ENCODE measurements around the gene LSM7. TPM values are rescaled to one million over a fixed set of nuclear protein-coding genes. Genes with fewer than 3 reads are reported as not detected.

The LSM7 gene
- total and polyA plus RNA-seq, 9 of the 15 experiments (the other 6 are each of a cell fraction or from before 2014, with no cell fraction given), result 40.5 to 690 (median 265) TPM

DNA sequence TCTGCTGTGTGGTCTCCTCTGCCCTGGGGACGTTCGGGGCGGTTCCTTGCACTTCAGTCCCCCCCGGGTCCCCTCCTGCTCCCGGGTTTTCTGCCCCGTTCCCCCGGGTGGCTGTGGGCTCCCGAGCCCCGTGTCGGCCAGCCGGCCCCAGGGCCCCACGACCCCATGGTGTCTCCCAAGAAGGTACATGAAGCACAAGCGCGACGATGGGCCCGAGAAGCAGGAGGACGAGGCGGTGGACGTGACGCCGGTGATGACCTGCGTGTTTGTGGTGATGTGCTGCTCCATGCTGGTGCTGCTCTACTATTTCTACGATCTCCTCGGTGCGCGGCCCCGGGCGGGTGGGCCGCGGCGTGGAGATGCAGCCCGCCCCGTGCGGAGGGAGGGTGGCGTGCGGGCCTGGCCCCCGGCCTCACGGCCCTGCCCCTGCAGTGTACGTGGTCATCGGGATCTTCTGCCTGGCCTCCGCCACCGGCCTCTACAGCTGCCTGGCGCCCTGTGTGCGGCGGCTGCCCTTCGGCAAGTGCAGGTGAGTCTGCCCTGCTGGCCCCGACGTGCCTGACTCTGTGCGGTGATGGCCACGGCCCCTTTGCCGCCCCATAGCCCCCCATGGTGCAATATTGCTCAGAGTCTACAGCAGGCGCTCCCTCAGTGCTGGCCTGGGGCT is 11.4 kb upstream of the LSM7 start:
- no peak overlapping the region for H3K27ac ChIP-seq (ENCODE audit: extremely low read depth, low read depth, low read length)
- ChIA-PET CTCF (ENCODE audit: low intra/inter-chr PET ratio) (no interaction called here), POLR2A (no interaction called here)
- in situ Hi-C loops (cut with MboI), result no loop called here
- no peak overlapping the region for H3K4me3 ChIP-seq
- H3K9me3 ChIP-seq (replicated peaks; ENCODE audit: control insufficient read depth, insufficient read depth, low read depth, low read length), result peaks cover 2% of the 10 kb centered on the region
- intact Hi-C loops (cut with micrococcal nuclease), result no loop called here
- ATAC-seq (no peak), FAIRE-seq (no peak), DNase-seq (ENCODE audit: extremely low read depth in 1 of 4, low spot score in 3 of 4) (no peak)
- peaks cover 5 to 75% of the 10 kb centered on the region in 2 experiments; a peak in 3 of 5 replicates for H3K4me1 ChIP-seq (replicated peaks in 1 of 2; ENCODE audit: control insufficient read depth in 2 of 2, insufficient read depth in 2 of 2, low read length in 2 of 2)
- no peaks in the 10 kb centered on the region for H4K20me1 ChIP-seq (replicated peaks; ENCODE audit: control insufficient read depth, insufficient read depth, low read length)
- no peak for TF ChIP-seq ZNF561 (CRISPR knock-in tag; conservative IDR thresholded peaks at IDR 0.05)
- TF ChIP-seq, protein P1, sequence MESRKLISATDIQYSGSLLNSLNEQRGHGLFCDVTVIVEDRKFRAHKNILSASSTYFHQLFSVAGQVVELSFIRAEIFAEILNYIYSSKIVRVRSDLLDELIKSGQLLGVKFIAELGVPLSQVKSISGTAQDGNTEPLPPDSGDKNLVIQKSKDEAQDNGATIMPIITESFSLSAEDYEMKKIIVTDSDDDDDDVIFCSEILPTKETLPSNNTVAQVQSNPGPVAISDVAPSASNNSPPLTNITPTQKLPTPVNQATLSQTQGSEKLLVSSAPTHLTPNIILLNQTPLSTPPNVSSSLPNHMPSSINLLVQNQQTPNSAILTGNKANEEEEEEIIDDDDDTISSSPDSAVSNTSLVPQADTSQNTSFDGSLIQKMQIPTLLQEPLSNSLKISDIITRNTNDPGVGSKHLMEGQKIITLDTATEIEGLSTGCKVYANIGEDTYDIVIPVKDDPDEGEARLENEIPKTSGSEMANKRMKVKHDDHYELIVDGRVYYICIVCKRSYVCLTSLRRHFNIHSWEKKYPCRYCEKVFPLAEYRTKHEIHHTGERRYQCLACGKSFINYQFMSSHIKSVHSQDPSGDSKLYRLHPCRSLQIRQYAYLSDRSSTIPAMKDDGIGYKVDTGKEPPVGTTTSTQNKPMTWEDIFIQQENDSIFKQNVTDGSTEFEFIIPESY (CRISPR knock-in tag; IDR thresholded peaks at IDR 0.05), result peak; percentile 58
- BruUV-seq (replicated peaks), result no TSS peak
- H3K9ac ChIP-seq (ENCODE audit: insufficient read depth in 1 of 2, low read depth in 2 of 2, low read length in 2 of 2), result no peak overlapping the region
- H2AFZ ChIP-seq (ENCODE audit: low read depth, low read length), result no peak overlapping the region
- H3K4me2 ChIP-seq (ENCODE audit: insufficient read depth, low read length), result no peak overlapping the region
- no peaks in the 10 kb centered on the region for H3K27me3 ChIP-seq (ENCODE audit: control insufficient read depth in 2 of 2, insufficient read depth in 2 of 2, low read length in 2 of 2)
- WGBS (ENCODE audit: insufficient coverage, low coverage, missing lambda C conversion rate), result 94% methylated on average over 6 of the region's 52 CpGs
- peaks cover 24% of the 10 kb centered on the region for H3K79me2 ChIP-seq (ENCODE audit: control insufficient read depth, insufficient read depth, low read length)
- H3K9me1 ChIP-seq (ENCODE audit: control insufficient read depth, insufficient read depth, low read length), result no peaks in the 10 kb centered on the region
- peaks cover 43% of the 10 kb centered on the region; the same call in 2 of the 3 replicates for H3K36me3 ChIP-seq (ENCODE audit: control insufficient read depth, insufficient read depth, low read length)

All from K562 (cell line).